ENCODE data around the gene PLAC1.

PLAC1 gene

DNA sequence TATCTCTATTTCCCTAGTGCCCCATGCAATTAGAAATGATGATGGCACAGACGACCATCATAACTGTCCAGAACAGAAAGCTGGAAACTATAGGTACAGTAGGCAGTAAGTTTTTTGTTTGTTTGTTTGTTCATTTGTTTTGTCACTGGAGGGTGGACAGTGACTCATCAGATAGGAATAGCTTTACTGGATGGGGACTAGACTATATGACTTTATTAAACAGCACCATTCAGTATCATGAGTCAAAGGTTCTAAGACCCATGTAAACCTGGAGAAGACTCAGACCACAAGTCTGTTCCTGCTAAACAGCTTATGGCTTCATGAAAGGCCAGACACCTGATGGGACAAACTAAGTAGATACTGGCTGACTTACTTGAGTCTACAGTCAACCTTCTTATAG, 38.4 kb downstream of the PLAC1 start:
- DNase-seq (ENCODE audit: low read depth in 2 of 2) = no peak
- TF ChIP-seq, protein P1, sequence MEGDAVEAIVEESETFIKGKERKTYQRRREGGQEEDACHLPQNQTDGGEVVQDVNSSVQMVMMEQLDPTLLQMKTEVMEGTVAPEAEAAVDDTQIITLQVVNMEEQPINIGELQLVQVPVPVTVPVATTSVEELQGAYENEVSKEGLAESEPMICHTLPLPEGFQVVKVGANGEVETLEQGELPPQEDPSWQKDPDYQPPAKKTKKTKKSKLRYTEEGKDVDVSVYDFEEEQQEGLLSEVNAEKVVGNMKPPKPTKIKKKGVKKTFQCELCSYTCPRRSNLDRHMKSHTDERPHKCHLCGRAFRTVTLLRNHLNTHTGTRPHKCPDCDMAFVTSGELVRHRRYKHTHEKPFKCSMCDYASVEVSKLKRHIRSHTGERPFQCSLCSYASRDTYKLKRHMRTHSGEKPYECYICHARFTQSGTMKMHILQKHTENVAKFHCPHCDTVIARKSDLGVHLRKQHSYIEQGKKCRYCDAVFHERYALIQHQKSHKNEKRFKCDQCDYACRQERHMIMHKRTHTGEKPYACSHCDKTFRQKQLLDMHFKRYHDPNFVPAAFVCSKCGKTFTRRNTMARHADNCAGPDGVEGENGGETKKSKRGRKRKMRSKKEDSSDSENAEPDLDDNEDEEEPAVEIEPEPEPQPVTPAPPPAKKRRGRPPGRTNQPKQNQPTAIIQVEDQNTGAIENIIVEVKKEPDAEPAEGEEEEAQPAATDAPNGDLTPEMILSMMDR (IDR thresholded peaks at IDR 0.05; ENCODE audit: low read depth, low read length) = no peak
- H3K4me3 ChIP-seq (replicated peaks in 1 of 2; ENCODE audit: low read depth in 2 of 2, low read length in 2 of 2) = no peak overlapping the region

DNA sequence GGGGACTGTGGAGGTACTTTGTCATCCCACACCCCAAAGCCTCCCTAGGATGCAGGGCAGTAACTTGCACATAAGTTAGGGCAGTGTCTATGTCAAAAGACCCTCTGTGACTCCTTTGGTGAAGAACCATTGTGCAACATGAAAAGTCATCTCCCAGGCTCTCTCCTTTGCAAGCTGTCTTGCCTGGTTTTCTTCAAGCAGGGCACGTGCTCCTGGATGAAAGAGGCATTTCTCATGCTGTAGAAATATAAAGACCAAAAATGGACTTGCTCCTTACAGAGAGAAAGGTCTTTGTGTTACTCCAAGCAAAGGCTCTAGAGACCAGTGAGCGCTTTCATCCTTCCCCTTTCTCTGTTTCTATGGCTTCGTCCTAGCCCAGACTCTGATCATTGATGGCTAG, 44.9 kb downstream of the PLAC1 start:
- TF ChIP-seq, protein P1 (IDR thresholded peaks at IDR 0.05; ENCODE audit: low read depth, low read length) = no peak
- no peak overlapping the region for H3K4me3 ChIP-seq (replicated peaks in 1 of 2; ENCODE audit: low read depth in 2 of 2, low read length in 2 of 2)
- no peak for DNase-seq (ENCODE audit: low read depth in 2 of 2)

GRCh38 chrX:134608153-134608552, 50.1 kb downstream of the PLAC1 start:
- DNase-seq (ENCODE audit: low read depth in 2 of 2) = no peak
- no peak overlapping the region for H3K4me3 ChIP-seq (replicated peaks in 1 of 2; ENCODE audit: low read depth in 2 of 2, low read length in 2 of 2)
- TF ChIP-seq, protein P1 (IDR thresholded peaks at IDR 0.05; ENCODE audit: low read depth, low read length) = no peak

DNA sequence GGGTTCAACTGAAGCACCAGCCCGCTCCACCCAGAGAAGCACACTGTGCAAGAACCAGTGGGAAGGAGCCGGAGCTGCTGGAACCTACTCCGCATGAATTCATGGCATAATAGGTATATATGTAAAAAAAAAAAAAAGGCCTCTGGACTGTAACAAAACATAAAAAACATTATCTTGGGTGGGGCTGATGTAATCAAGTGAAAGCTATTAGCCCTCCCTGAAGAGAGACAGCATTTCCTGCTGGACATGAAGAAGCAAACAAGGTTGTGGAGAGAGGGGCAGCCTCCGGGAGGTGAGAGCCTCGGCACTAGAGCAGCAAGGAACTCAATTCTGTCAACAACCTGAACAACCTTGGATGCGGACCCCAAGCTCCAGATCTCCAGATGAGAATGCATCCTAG, 50.7 kb downstream of the PLAC1 start:
- DNase-seq (ENCODE audit: low read depth in 2 of 2) = no peak
- TF ChIP-seq, protein P1 (IDR thresholded peaks at IDR 0.05; ENCODE audit: low read depth, low read length) = no peak
- no peak overlapping the region for H3K4me3 ChIP-seq (replicated peaks in 1 of 2; ENCODE audit: low read depth in 2 of 2, low read length in 2 of 2)

GRCh38 chrX:134604701-134605311, 53.5 kb downstream of the PLAC1 start:
- peak; percentile 39 to 73 for DNase-seq (ENCODE audit: low read depth in 2 of 2)
- TF ChIP-seq, protein P1 (IDR thresholded peaks at IDR 0.05; ENCODE audit: low read depth, low read length) = no peak

DNA sequence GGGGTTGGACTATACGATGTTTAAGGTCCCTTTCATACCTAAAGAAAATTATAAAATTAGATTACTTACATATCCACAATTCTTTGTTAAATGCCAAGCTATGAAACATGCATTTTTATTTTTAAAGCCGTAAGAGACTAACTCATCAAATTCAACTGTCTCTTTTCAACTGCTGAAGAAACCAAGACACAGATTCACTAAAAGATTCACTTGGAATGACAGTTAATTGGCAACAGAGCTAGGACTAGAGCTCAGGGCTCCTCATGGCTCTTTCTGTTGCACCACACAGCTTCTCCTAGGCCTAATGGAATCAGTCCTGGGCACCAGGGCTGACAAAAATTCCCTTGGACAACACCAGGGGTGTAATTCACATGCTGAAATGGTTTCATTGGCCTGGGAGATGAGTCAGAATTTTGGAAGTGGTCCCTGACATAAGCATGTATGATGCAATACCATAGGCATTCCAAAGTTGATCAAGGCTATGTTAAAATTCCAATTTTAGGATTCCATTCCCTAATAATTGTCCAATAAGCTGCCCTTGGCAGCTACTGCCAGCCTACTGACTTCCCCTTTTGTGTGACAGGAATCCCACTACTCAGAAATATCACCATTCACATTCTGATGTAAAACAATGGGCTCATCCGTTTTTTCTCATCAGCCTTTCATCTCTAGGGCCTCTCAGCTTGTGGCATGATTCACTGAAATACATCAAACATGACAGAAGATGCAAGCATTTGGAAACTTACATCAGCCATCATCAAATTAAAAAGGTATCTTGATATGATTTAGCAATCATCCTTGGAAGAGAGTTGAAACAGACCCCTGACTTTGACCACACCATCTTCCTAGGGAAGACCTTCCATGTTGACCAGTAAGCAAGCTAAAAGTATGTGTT, 54.2 kb downstream of the PLAC1 start:
- H3K4me3 ChIP-seq (replicated peaks in 1 of 2; ENCODE audit: low read depth in 2 of 2, low read length in 2 of 2) = no peak overlapping the region
- peak; percentile 91 to 93 for DNase-seq (ENCODE audit: low read depth in 2 of 2)
- TF ChIP-seq, protein P1 (IDR thresholded peaks at IDR 0.05; ENCODE audit: low read depth, low read length) = peak; percentile 39

More at GRCh38 chrX:134604701-134605311, 53.5 kb downstream of the PLAC1 start:
- H3K4me3 ChIP-seq (replicated peaks in 1 of 2; ENCODE audit: low read depth in 2 of 2, low read length in 2 of 2) = no peak overlapping the region

All from cardiac fibroblast (primary cell).